Effector CD4-positive, alpha-beta T cell (primary cell): Measurements from ENCODE around the gene CALCOCO1.

Source experiments
- DNase-seq: peaks from one replicate; pipeline ENCODE4 v3.0.0-alpha.2; 2020

Gene CALCOCO1

DNA sequence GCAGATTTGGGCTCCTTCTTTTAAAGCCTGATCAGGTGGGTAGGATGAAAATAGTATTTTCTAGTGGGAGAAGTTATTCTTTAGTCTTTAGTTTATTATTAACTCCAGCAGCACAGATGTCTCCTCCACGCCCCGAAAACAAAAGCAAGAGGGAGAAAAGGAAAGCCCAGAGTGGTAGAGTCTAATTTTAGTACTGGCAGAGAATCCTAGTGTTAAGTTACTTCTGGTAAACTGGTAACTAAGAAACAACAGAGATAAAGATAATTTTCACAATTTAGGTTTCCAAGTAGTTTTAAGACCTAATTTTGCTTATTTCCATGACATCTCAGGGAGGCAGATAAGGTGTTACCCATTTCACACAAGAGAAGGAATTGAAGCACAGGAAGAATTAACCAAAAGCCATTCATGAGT is 67.7 kb downstream of the CALCOCO1 start:
- DNase-seq: no peak

DNA sequence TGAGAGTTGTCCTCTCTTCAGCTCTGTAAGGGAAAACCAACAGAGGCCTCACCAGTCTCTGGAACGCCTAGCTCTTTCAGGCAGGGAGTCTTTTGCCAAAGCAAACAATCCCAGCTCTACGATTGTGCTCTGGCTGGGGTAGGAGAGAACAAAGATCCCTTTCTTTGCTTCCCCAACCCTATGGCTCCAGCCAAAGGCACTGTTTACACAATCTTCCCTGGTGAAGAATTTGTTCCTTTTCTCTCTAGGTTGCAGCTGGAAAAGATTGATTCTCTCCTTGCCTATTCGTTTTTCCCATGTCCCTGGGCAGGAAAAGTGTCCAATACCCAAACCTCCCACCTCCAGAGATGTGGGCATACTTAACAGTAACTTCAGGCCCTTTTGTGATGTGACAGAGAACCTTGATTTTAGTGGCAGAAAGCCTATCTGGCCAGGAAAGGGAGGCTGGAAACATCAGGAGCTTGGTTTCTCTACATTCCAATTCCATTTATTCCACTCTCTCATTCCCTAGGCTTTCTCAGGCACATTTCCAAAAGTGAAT is 68.2 kb downstream of the CALCOCO1 start:
- DNase-seq: no peak
